HAP-1 (cell line): Measurements from ENCODE around the gene B9D2.
A peak's percentile ranks its signal among the peaks of the same experiment; 100 is the strongest.
"Not testable (repeated sequence)": the region's sequence is repeated elsewhere in the genome, so short reads cannot be mapped to it uniquely, and the experiment has no call there.

Experiments used
- DNase-seq, 2 experiments: peaks; one replicate each; pipeline ENCODE4 v3.0.0-alpha.2; 2016 to 2020; ENCODE audit warnings: low spot score in 2 of 2
- H3K27me3 ChIP-seq: fragments of 250-450 bp; sonication (Bioruptor Pico); 2 replicates; pipeline ENCODE4 v1.5.1; 2020; ENCODE audit warnings: low read depth, mild to moderate bottlenecking, moderate library complexity
- H3K36me3 ChIP-seq: fragments of 250-450 bp; sonication (Bioruptor Pico); replicated peaks from 2 replicates; pipeline ENCODE4 v1.5.1; 2020; ENCODE audit warnings: mild to moderate bottlenecking
- H3K4me1 ChIP-seq: fragments of 250-450 bp; sonication (Bioruptor Pico); 2 replicates; pipeline ENCODE4 v1.5.1; 2020; ENCODE audit warnings: mild to moderate bottlenecking
- H3K4me3 ChIP-seq: fragments of 250-450 bp; sonication (Bioruptor Pico); 2 replicates; pipeline ENCODE4 v1.5.1; 2020; ENCODE audit warnings: mild to moderate bottlenecking, moderate library complexity
- H3K9me3 ChIP-seq: fragments of 250-450 bp; sonication (Bioruptor Pico); 2 replicates; pipeline ENCODE4 v1.5.1; 2020; ENCODE audit warnings: mild to moderate bottlenecking, moderate library complexity
- in situ Hi-C: fragments of 300-500 bp; cut with MboI; formaldehyde crosslinking; loops from 3 replicates; pipeline ENCODE4 v1.14.3; 2020; ENCODE audit warnings: low sequenced_read_pairs, inconsistent platforms, mixed read lengths

The B9D2 gene, protein sequence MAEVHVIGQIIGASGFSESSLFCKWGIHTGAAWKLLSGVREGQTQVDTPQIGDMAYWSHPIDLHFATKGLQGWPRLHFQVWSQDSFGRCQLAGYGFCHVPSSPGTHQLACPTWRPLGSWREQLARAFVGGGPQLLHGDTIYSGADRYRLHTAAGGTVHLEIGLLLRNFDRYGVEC

DNA sequence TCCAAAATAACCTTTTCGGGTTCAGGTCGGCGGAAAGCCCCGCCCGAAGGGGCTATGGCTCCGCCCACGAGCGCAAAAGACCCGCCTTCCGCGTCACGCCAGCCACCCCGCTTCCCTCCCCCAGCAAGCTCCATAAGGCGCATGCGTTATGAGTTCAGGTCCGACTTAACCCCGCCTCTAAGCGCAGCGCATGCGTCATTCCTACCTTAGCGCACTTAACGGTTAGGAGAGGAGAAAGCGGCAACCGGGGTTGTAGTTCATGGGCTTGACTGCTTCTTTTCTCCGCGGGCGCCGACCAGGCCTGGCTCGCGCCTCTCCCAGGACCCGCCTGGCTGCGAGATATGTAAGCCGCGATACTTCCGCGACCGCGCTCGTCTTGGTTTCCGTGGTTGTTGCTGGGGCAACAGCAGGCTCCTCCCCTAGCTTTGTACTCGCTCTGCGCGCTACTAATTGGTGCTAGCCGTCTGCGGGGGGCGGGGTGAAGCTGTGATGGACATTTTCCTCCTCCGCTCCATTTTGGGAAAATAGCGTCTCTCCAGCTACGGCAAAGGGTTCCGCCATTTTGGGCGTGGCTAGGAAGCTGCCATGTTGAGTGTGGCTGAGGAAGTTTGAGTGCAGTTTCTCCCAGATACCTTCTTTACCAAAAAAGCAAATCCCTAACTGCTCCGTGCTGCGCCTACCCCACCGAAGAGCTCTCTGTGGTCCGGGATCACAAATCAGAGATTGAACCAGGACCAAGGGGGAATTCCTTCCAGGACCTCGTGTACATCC lies at the start of gene B9D2:
B9D2 (minus strand) TSS at position 397 of the 771 bp plus-strand sequence. CDS start 630 bp downstream, outside the sequence.
- H3K4me1 ChIP-seq, result peaks cover 5% of the 10 kb centered on the region
- H3K4me3 ChIP-seq, result peak within 1 kb of the TSS; percentile 80
- in situ Hi-C loops, result no loop called here
- no peaks in the 10 kb centered on the region for H3K9me3 ChIP-seq
- no peaks in the 10 kb centered on the region for H3K27me3 ChIP-seq
- no peaks in the 10 kb centered on the region for H3K36me3 ChIP-seq
- peak; percentile 96 to 99 for DNase-seq

DNA sequence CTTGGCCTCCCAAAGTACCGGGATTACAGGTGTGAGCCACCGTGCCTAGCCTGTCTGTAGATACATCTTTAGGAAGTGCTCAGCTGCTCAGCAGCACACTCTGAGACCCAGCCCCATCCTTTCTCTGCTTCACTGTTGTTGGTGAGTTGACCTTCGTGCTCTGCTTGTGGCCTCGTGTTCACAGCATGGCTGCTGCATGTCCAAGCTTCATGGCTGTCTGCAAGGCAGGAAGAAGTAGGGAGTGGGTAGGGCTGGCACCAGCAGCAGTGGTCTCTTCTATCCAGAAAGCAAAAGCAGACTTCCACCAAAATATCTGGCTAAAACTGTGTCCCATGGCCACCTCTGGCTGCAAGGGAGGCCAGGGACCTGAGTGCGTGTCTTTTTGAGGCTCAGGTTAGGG lies 49.0 kb upstream of the B9D2 start:
- Histone ChIP-seq H3K4me1 (no peaks in the 10 kb centered on the region), H3K9me3 (no peaks in the 10 kb centered on the region), H3K27me3 (no peaks in the 10 kb centered on the region), H3K4me3 (no peak overlapping the region), H3K36me3 (no peaks in the 10 kb centered on the region)
- in situ Hi-C loops, result no loop called here
- DNase-seq, result no peak

GRCh38 chr19:41411968-41412265 lies 48.0 kb upstream of the B9D2 start:
- Histone ChIP-seq H3K9me3 (no peaks in the 10 kb centered on the region), H3K36me3 (no peaks in the 10 kb centered on the region), H3K4me3 (no peak overlapping the region), H3K4me1 (no peaks in the 10 kb centered on the region), H3K27me3 (no peaks in the 10 kb centered on the region)
- in situ Hi-C loops, result no loop called here
- DNase-seq, result no peak

GRCh38 chr19:41411100-41411967 lies 47.4 kb upstream of the B9D2 start:
- in situ Hi-C loops, result no loop called here
- H3K9me3 ChIP-seq, result no peaks in the 10 kb centered on the region
- H3K4me1 ChIP-seq, result no peaks in the 10 kb centered on the region
- H3K4me3 ChIP-seq, result no peak overlapping the region
- H3K36me3 ChIP-seq, result no peaks in the 10 kb centered on the region
- DNase-seq, result no peak
- no peaks in the 10 kb centered on the region for H3K27me3 ChIP-seq

GRCh38 chr19:41410336-41411054 lies 46.5 kb upstream of the B9D2 start:
- Histone ChIP-seq H3K4me1 (no peaks in the 10 kb centered on the region), H3K9me3 (no peaks in the 10 kb centered on the region), H3K4me3 (no peak overlapping the region), H3K36me3 (no peaks in the 10 kb centered on the region), H3K27me3 (no peaks in the 10 kb centered on the region)
- in situ Hi-C loops, result no loop called here
- DNase-seq, result no peak

- in situ Hi-C loops, result no loop called here
- no peak for DNase-seq
These were observed 45.3 kb upstream of the B9D2 start for GRCh38 chr19:41409288-41409687.

DNA sequence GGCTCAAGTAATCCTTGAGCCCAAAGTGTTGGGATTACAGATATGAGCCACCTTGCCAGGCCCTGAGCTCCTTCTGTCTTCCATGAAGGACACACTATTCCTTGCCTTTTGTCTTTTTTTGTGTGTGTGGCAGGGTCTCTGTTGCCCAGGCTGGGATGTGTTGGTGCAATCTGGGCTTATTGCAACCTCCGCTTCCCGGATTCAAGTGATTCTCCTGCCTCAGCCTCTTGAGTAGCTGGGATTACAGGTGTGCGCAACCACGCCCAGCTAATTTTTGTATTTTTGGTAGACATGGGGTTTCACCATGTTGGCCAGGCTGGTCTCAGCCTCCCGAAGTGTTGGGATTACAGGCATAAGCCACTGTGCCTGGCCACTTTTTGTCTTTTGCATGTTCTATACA lies 44.9 kb upstream of the B9D2 start:
- H3K9me3 ChIP-seq, DNase-seq, in situ Hi-C loops, H3K27me3 ChIP-seq, H3K36me3 ChIP-seq, H3K4me3 ChIP-seq, H3K4me1 ChIP-seq: not testable (repeated sequence)

More at GRCh38 chr19:41409288-41409687, 45.3 kb upstream of the B9D2 start:
- Histone ChIP-seq H3K9me3 (no peaks in the 10 kb centered on the region), H3K4me3 (no peak overlapping the region), H3K4me1 (no peaks in the 10 kb centered on the region), H3K27me3 (no peaks in the 10 kb centered on the region), H3K36me3 (no peaks in the 10 kb centered on the region)

DNA sequence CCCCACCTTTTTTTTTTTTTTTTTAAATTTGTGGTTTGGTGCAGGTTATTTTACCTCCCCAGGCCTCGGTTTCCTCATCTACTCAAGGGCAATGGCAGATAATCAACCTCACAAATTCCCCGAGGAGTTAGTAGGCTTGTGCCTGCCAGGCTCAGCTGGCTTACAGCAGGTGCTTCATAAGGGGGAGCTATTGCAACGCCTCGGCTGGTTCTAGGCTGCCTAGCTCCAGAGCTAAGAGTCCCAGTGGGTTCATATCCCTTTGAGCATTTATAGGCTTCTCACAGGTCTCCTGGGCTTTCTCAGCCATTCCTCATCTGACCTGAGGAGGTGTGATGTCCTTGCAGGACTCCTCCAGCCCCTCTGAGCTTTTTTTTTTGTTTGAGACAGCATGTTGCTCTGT lies 44.3 kb upstream of the B9D2 start:
- in situ Hi-C loops, result no loop called here
- no peak overlapping the region for H3K4me3 ChIP-seq
- H3K36me3 ChIP-seq, result no peaks in the 10 kb centered on the region
- no peak for DNase-seq
- no peaks in the 10 kb centered on the region for H3K9me3 ChIP-seq
- no peaks in the 10 kb centered on the region for H3K27me3 ChIP-seq
- H3K4me1 ChIP-seq, result no peaks in the 10 kb centered on the region

- no peaks in the 10 kb centered on the region for H3K27me3 ChIP-seq
- H3K9me3 ChIP-seq, result no peaks in the 10 kb centered on the region
- H3K4me3 ChIP-seq, result no peak overlapping the region
- in situ Hi-C loops, result no loop called here
- no peaks in the 10 kb centered on the region for H3K36me3 ChIP-seq
- H3K4me1 ChIP-seq, result no peaks in the 10 kb centered on the region
- no peak for DNase-seq
These were observed 43.3 kb upstream of the B9D2 start for GRCh38 chr19:41407271-41407670.

GRCh38 chr19:41405776-41406175 lies 41.8 kb upstream of the B9D2 start:
- Histone ChIP-seq H3K4me1 (no peaks in the 10 kb centered on the region), H3K4me3 (no peak overlapping the region), H3K36me3 (no peaks in the 10 kb centered on the region), H3K9me3 (no peaks in the 10 kb centered on the region), H3K27me3 (no peaks in the 10 kb centered on the region)
- in situ Hi-C loops, result no loop called here
- no peak for DNase-seq

- H3K9me3 ChIP-seq, result no peaks in the 10 kb centered on the region
- in situ Hi-C loops, result no loop called here
- no peak for DNase-seq
These were observed 39.4 kb upstream of the B9D2 start for GRCh38 chr19:41403181-41403970.

DNA sequence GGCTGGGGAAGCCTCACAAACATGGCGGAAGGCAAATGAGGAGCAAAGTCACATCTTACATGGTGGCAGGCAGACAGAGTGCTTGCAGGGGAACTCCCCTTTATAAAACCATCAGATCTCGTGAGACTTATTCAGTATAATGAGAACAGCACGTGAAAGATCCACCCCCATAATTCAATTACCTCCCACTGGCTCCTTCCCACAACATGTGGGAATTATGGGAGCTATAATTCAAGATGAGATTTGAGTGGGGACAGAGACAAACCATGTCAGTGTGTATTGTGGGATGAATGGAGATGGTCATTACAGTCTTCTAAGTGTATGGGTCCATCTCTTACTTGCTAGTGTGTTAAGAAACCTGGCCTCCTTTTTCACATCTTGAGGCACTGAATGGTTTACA lies 38.1 kb upstream of the B9D2 start:
- Histone ChIP-seq H3K27me3 (no peaks in the 10 kb centered on the region), H3K4me1 (peaks cover 3% of the 10 kb centered on the region; the same call in 1 of the 2 replicates), H3K36me3 (no peaks in the 10 kb centered on the region), H3K4me3 (no peak overlapping the region), H3K9me3 (no peaks in the 10 kb centered on the region)
- in situ Hi-C loops, result no loop called here
- no peak for DNase-seq

More at GRCh38 chr19:41403181-41403970, 39.4 kb upstream of the B9D2 start:
- H3K27me3 ChIP-seq, result no peaks in the 10 kb centered on the region
- H3K4me1 ChIP-seq, result peaks cover 3% of the 10 kb centered on the region; the same call in 1 of the 2 replicates
- no peaks in the 10 kb centered on the region for H3K36me3 ChIP-seq
- H3K4me3 ChIP-seq, result no peak overlapping the region

DNA sequence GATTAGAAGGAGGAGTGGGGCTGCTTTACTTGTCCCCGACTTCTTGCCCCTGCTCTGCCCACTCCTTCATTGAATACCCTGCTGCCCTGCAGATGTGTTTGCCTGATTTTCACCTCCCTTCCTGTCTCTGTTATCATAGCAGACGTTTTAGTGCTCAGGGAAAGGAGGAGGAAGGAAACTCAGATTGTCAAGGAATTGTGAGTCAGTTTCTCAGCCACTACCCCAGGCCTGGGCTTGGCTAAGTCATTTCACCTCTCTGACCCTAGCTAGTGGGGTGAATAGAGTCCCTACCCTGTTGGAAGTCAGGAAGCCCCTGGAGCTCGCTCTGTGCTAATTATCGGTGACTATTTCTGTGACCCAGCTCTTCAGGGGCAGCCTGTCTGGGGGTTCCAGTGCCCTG lies 37.5 kb upstream of the B9D2 start:
- Histone ChIP-seq H3K36me3 (no peaks in the 10 kb centered on the region), H3K4me1 (peaks cover 3% of the 10 kb centered on the region; the same call in 1 of the 2 replicates), H3K4me3 (no peak overlapping the region), H3K9me3 (no peaks in the 10 kb centered on the region), H3K27me3 (no peaks in the 10 kb centered on the region)
- no peak for DNase-seq
- in situ Hi-C loops, result no loop called here
